GM12801 (cell line): ENCODE data around the gene EPHB6.

ENCODE experiments used
- TF ChIP-seq, protein P1 (sequence below): IDR thresholded peaks from one replicate; pipeline ENCODE4 v1.5.1; 2011; ENCODE audit warnings: control low read depth; ENCODE audit not compliant: insufficient read length; ENCODE audit errors: extremely low read depth

EPHB6 gene

GRCh38 chr7:142867097-142867378 lies 12.2 kb downstream of the EPHB6 start:
- TF ChIP-seq, protein P1, sequence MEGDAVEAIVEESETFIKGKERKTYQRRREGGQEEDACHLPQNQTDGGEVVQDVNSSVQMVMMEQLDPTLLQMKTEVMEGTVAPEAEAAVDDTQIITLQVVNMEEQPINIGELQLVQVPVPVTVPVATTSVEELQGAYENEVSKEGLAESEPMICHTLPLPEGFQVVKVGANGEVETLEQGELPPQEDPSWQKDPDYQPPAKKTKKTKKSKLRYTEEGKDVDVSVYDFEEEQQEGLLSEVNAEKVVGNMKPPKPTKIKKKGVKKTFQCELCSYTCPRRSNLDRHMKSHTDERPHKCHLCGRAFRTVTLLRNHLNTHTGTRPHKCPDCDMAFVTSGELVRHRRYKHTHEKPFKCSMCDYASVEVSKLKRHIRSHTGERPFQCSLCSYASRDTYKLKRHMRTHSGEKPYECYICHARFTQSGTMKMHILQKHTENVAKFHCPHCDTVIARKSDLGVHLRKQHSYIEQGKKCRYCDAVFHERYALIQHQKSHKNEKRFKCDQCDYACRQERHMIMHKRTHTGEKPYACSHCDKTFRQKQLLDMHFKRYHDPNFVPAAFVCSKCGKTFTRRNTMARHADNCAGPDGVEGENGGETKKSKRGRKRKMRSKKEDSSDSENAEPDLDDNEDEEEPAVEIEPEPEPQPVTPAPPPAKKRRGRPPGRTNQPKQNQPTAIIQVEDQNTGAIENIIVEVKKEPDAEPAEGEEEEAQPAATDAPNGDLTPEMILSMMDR: no peak

- TF ChIP-seq, protein P1: no peak
Measured at GRCh38 chr7:142867398-142868187, 12.7 kb downstream of the EPHB6 start.

DNA sequence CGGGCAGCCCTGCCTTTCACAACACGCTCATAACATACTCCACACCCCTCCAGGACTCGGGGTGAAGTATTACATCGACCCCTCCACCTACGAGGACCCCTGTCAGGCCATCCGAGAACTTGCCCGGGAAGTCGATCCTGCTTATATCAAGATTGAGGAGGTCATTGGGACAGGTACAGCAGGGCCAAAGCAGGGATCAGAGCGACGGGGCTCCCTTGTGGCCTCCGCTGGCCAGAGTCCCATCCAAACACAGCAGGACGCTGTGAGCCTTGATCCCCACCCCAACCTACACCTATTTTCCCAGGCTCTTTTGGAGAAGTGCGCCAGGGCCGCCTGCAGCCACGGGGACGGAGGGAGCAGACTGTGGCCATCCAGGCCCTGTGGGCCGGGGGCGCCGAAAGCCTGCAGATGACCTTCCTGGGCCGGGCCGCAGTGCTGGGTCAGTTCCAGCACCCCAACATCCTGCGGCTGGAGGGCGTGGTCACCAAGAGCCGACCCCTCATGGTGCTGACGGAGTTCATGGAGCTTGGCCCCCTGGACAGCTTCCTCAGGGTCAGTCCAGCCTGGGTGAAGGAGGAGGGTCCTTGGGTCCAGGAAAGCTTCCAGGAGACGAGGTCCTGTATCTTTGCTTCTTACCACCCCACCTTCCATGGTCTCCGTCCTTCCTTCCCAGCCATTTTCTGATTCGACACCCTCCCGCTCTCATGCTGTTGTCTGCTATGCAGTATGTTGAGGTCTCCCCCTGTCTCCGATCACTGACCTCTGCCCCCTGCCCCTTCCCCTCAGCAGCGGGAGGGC lies 13.5 kb downstream of the EPHB6 start:
- TF ChIP-seq, protein P1: no peak

DNA sequence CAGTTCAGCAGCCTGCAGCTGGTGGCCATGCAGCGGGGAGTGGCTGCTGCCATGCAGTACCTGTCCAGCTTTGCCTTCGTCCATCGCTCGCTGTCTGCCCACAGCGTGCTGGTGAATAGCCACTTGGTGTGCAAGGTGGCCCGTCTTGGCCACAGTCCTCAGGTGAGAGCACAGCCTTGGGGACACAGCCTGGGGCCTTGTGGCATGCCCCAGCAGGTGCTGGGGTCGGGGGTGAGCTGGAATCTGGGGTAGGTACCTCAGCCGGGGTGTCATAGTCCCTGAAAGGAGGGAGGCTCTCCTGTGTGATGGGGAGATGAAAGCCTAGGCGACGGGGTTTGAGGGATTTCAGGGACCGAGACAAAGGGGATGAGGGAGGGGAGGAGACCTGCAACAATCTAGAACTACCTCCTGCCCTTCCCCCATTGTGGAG lies 14.1 kb downstream of the EPHB6 start:
- TF ChIP-seq, protein P1: no peak

DNA sequence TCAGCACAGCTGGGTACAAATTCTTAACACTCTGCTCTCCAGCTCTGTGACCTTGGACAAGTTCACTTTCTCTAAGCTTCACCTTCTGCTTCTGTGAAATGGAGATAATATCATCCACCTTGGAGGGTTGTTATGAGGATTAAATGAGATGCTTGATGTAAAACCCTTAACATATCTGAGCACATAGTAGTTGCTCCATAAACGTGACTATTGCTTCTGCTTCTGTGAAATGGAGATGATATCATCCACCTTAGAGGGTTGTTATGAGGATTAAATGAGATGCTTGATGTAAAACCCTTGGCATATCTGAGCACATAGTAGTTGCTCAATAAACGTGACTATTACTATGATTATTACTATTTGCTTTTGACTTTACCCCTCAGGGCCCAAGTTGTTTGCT lies 14.6 kb downstream of the EPHB6 start:
- TF ChIP-seq, protein P1: no peak

DNA sequence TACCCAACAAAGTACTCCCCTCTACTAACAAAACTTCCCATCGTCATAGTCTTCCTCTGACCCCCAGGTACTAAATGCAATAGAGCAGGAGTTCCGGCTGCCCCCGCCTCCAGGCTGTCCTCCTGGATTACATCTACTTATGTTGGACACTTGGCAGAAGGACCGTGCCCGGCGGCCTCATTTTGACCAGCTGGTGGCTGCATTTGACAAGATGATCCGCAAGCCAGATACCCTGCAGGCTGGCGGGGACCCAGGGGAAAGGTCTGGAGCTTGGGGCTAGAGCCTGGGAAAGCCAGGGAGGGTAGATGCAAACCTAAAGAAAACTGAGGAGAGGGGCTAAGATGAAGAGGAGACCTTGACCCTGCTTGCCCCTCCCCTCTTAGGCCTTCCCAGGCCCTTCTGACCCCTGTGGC lies 15.3 kb downstream of the EPHB6 start:
- TF ChIP-seq, protein P1: no peak

GRCh38 chr7:142870566-142871259 lies 15.8 kb downstream of the EPHB6 start:
- TF ChIP-seq, protein P1: no peak
